ENCODE results near the gene GPATCH2L.

GPATCH2L gene

GRCh38 chr14:76257842-76258397 is 106.2 kb downstream of the GPATCH2L start:
- peaks cover 20% of the 10 kb centered on the region for H3K27me3 Mint-ChIP-seq (ENCODE audit: low read depth, poor library complexity)

DNA sequence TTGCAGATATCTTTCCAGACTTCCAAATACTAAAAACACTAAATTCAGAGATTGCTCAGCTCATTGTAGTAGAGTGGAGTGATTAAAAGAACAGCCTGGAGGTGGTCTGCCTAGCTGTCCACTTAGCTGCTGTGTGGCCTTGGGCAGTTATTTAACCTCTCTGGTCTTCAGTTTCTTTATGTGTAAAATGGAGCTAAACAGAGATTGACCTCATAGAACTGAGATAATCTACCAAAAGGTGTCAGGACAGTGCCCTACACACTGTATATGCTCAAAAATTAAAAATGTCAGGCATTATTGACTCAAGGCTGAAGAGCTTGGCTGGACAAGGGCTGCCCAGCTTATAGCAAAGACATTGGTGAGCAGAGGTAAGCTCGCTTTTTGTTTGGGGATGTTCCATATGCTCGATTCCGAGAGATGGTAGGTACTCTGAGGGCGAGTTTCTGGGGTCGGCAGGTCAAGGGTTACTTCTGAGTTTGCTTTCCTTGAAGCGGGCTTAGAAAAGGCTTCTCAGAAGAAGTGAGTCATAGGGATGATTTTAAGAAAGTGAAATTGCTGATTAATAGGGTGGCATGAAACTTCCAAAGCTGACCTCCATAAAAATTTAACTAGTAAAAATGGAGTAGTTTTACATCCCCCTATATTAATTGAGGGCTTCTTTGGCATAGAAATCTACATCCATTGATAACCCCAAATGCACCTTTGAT is 107.5 kb downstream of the GPATCH2L start:
- no peak for DNase-seq
- Mint-ChIP-seq H3K36me3 (ENCODE audit: low read depth) (no peaks in the 10 kb centered on the region), H3K27me3 (ENCODE audit: low read depth, poor library complexity) (peaks cover 15% of the 10 kb centered on the region), H3K27ac (no peak overlapping the region), H3K4me1 (peaks cover 25% of the 10 kb centered on the region), H3K9me3 (no peaks in the 10 kb centered on the region), H3K4me3 (no peak overlapping the region)
- TF ChIP-seq, protein P1, sequence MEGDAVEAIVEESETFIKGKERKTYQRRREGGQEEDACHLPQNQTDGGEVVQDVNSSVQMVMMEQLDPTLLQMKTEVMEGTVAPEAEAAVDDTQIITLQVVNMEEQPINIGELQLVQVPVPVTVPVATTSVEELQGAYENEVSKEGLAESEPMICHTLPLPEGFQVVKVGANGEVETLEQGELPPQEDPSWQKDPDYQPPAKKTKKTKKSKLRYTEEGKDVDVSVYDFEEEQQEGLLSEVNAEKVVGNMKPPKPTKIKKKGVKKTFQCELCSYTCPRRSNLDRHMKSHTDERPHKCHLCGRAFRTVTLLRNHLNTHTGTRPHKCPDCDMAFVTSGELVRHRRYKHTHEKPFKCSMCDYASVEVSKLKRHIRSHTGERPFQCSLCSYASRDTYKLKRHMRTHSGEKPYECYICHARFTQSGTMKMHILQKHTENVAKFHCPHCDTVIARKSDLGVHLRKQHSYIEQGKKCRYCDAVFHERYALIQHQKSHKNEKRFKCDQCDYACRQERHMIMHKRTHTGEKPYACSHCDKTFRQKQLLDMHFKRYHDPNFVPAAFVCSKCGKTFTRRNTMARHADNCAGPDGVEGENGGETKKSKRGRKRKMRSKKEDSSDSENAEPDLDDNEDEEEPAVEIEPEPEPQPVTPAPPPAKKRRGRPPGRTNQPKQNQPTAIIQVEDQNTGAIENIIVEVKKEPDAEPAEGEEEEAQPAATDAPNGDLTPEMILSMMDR (IDR thresholded peaks at IDR 0.05), result no peak

More at GRCh38 chr14:76257842-76258397, 106.2 kb downstream of the GPATCH2L start:
- Mint-ChIP-seq H3K36me3 (ENCODE audit: low read depth) (no peaks in the 10 kb centered on the region), H3K9me3 (no peaks in the 10 kb centered on the region), H3K4me3 (no peak overlapping the region), H3K4me1 (peaks cover 25% of the 10 kb centered on the region), H3K27ac (no peak overlapping the region)
- TF ChIP-seq, protein P1 (IDR thresholded peaks at IDR 0.05), result no peak
- no peak for DNase-seq

GRCh38 chr14:76260749-76261148 is 109.0 kb downstream of the GPATCH2L start:
- H3K27ac Mint-ChIP-seq, result no peak overlapping the region
- no peaks in the 10 kb centered on the region for H3K9me3 Mint-ChIP-seq
- H3K4me3 Mint-ChIP-seq, result no peak overlapping the region
- TF ChIP-seq, protein P1 (IDR thresholded peaks at IDR 0.05), result no peak
- DNase-seq, result no peak
- H3K27me3 Mint-ChIP-seq (ENCODE audit: low read depth, poor library complexity), result peaks cover 18% of the 10 kb centered on the region
- H3K4me1 Mint-ChIP-seq, result peaks cover 25% of the 10 kb centered on the region
- no peaks in the 10 kb centered on the region for H3K36me3 Mint-ChIP-seq (ENCODE audit: low read depth)

DNA sequence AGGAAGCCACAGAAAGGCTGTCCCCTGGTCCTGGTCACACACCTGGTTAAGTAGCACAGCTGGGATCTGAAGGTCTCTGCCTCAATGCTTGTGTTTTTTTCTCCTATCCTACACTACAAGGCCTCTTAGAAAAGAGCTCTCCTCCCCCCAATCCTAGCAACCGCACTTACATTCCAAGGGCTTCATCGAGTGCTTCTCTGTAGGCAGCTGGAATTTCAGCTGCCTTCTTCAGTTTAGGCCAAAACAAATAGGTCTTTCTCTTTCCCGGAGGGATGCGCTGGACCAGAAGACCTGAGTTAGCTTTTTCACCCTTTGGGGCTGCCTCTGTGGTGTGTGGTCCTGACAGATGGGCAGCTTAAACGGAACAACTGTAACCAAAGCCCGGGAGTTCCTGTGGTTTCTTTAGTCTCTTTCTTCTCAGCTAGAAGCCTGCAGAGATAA is 109.7 kb downstream of the GPATCH2L start:
- Mint-ChIP-seq H3K27me3 (ENCODE audit: low read depth, poor library complexity) (peaks cover 21% of the 10 kb centered on the region), H3K9me3 (peaks cover 4% of the 10 kb centered on the region), H3K4me1 (peaks cover 23% of the 10 kb centered on the region), H3K27ac (no peak overlapping the region), H3K36me3 (ENCODE audit: low read depth) (no peaks in the 10 kb centered on the region), H3K4me3 (no peak overlapping the region)
- no peak for DNase-seq
- TF ChIP-seq, protein P1 (IDR thresholded peaks at IDR 0.05), result no peak

DNA sequence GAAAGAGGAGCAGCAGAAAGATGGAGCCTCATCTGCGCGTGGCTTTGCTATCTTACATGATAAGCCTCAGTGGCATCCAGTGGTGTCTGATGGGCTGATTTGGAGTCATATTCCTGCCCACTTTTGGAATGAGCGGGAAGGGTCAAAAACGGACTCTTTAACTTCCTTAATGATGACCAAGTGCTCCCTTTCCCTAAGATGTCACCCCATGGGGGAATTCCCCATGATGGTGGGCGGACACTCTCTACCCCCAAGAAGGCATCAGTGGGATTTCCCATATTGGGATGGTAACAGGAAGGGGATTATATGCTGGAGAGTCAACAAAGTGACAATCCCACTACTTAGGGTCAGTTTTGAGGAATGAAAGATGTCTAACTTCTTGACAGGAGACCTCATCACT is 110.9 kb downstream of the GPATCH2L start:
- H3K9me3 Mint-ChIP-seq, result peaks cover 4% of the 10 kb centered on the region
- peaks cover 10% of the 10 kb centered on the region for H3K4me1 Mint-ChIP-seq
- H3K4me3 Mint-ChIP-seq, result no peak overlapping the region
- H3K36me3 Mint-ChIP-seq (ENCODE audit: low read depth), result no peaks in the 10 kb centered on the region
- H3K27me3 Mint-ChIP-seq (ENCODE audit: low read depth, poor library complexity), result peaks cover 20% of the 10 kb centered on the region
- H3K27ac Mint-ChIP-seq, result no peak overlapping the region
- TF ChIP-seq, protein P1 (IDR thresholded peaks at IDR 0.05), result no peak
- DNase-seq, result no peak
